Tongue (tissue), 2 donors: ENCODE measurements around the gene C1orf159. TPM values are rescaled to one million over a fixed set of nuclear protein-coding genes. Genes with fewer than 3 reads are reported as not detected.
A peak's percentile ranks its signal among the peaks of the same experiment; 100 is the strongest.
"Not testable (repeated sequence)": the region's sequence is repeated elsewhere in the genome, so short reads cannot be mapped to it uniquely, and the experiment has no call there.

Source experiments
- DNase-seq: peaks from one replicate; pipeline ENCODE4 v3.0.0-alpha.2; 2015
- total RNA-seq: library from RNA; depleted of rRNA; stranded (reverse); fragments of >200 nt; gene quantifications from one replicate; pipeline ENCODE4 v1.2.3, GENCODE V29; 2014

Gene C1orf159
- total RNA-seq, 1 donor from 2014 or later: 3.8 TPM

GRCh38 chr1:1067284-1067859 is 48.5 kb downstream of the C1orf159 start:
- DNase-seq: no peak

DNA sequence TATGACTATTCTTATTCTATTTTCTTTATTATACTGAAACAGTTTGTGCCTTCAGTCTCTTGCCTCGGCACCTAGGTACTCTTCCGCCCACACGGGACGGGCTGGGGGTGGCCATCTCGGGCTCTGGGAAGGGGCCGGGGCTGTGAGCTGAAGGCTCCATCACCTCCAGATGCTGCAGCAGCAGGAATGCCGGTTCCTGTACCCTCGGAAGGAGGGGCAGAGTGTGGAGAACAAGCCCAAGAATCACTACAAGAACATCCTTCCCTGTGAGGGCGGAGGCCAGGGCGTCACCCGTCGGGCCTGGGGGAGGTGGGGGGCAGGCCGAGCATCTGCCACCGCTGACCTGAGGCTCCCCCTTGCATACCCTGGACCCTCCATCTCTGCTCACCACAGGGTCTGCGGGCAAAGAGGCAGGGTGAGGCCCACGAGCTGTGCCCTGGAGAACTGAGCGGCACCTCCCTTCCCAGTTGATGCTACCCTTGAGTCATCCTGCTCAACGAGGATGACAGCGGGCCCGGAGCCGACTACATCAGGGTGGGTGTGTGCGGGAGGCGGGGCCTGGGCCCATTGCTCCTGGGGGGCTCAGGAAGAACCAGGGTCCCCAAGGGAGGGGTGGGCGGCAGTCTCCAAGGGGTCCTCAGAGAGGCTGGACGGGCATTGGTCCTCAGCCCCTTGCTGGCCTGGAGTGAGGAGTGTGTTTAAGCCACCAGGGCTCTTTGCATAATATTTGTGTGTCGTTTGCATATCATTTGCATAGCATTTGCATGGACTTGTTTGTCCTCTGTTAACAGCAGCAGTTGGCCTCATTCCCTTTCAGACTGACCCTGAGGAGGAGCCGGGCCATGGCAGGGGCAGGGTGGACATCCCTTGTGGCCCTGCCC is 49.2 kb downstream of the C1orf159 start:
- no peak for DNase-seq

DNA sequence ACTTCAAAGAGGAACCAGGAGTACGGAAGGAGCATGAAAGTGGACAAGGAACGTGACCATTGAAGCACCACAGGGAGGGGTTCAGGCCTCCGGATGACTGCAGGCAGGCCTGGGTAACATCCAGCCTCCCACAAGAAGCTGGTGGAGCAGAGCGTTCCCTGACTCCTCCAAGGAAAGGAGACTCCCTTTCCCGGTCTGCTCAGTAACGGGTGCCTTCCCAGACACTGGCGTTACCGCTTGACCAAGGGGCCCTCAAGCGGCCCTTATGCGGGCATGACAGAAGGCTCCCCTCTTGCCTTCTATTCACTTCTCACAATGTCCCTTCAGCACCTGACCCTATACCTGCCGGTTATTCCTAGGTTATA is 50.0 kb downstream of the C1orf159 start:
- DNase-seq: not testable (repeated sequence)

- DNase-seq: no peak
Measured at GRCh38 chr1:1065265-1065939, 50.5 kb downstream of the C1orf159 start.

GRCh38 chr1:1063945-1064831 is 51.7 kb downstream of the C1orf159 start:
- peak; percentile 43 for DNase-seq

DNA sequence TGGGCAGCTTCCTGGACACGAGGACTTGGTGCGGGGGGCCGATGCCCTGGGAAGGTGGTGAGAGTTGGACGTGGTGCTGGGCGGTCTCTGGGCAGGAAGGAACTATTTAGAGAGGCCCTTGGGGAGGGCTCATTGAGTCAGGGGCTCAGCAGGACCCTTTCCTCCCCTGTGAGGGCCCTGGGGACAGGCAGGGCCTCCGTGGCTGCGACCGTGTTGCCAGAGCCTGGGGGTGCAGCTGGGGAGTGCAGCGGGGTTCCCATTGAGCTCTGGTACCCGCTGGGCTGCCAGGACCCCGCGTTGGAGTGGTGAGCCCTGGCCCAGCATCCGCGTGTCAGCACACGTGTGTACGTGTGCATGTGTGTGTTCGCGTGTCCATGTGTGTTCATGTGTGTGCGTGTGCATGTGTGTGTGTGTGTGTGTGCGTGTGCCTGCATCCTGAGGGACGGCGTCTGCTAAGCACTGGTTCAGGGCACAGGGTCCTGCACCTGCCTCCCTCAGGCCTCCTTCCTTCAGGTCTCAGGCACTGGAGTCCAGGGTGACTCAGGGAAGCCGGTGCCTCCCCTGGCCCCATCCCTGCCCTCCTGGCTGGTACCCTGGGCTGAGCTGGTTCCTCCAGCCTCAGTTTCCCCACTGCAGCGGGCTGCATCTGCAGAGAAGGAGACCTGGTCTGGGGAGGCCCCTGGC is 52.5 kb downstream of the C1orf159 start:
- no peak for DNase-seq

GRCh38 chr1:1062348-1063163 is 53.3 kb downstream of the C1orf159 start:
- no peak for DNase-seq

GRCh38 chr1:1061682-1062345 is 54.1 kb downstream of the C1orf159 start:
- DNase-seq: peak; percentile 35

DNA sequence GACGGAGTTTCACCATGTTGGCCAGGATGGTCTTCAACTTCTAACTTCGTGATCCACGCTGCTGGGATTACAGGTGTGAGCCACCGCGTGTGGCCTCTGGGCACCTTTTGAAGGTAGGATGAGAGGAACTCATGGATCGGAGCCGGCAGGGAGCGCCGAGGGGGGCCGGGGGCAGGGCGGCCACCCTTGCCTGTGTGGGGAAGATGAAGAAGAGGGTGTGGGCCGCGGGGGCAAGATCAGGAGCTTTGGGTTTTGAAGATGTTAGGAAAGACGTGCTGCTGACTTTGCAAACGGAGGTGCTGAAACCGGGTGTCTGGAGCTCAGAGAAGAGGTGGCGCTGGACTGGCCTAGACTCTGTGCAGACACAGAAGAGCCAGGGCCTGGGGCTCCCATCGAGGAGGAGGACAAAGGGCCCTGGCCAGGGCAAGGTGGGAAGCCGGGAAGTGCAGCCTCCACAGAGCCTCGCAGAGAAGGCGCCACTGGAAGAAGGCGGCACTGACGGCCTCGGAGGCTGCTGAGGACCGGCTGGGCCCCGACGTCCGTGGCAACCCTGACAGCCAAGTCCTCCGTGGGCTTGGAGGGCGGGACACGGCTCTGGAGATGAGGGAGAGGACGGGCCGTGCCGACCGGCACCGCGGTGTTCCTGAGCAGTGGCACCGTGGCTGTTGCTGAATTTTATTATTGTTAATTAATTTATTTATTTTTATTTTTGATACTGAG is 55.4 kb downstream of the C1orf159 start:
- DNase-seq: no peak

- peak; percentile 89 for DNase-seq
Measured at GRCh38 chr1:1059494-1060280, 56.2 kb downstream of the C1orf159 start.

DNA sequence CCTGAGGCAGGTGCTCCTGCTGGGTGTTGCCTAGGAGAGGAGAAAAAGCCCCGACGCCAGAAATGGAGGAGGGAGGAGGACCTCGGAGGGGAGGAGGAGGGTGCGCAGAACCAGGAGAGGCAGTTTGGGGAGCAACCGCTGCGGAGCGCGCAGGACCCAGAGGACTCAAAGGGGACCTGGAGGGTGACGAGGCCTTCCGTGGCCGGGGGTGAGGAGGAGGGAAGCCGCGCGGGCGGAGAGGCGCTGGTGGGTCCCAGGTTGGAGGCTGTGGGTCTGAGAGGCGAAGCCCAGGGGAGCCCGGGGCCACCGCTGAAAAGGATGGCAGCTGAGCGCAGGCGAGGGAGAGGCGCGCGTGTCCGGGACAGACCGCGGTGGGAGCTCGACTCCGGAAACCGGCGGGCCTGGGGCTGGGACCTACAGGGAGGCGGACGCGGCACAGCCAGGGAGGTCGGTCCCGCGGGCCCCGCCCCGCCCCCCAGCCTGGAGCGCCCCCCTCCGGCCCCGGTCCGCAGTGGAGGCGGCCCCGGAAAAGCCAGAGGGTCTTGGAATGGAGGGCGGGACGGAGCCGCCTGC is 56.9 kb downstream of the C1orf159 start:
- DNase-seq: no peak

GRCh38 chr1:1058088-1058905 is 57.6 kb downstream of the C1orf159 start:
- no peak for DNase-seq

DNA sequence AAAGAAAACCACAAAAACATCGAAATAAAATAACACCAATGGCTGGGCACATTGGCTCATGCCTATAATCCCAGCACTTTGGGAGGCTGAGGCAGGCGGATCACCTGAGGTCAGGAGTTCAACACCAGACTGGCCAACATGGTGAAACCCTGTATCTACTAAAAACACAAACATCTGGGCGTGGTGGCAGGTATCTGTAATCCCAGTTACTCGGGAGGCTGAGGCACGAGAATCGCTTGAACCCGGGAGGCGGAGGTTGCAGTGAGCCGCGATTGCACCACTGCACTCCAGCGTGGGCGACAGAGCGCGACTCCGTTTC is 58.2 kb downstream of the C1orf159 start:
- DNase-seq: not testable (repeated sequence)

DNA sequence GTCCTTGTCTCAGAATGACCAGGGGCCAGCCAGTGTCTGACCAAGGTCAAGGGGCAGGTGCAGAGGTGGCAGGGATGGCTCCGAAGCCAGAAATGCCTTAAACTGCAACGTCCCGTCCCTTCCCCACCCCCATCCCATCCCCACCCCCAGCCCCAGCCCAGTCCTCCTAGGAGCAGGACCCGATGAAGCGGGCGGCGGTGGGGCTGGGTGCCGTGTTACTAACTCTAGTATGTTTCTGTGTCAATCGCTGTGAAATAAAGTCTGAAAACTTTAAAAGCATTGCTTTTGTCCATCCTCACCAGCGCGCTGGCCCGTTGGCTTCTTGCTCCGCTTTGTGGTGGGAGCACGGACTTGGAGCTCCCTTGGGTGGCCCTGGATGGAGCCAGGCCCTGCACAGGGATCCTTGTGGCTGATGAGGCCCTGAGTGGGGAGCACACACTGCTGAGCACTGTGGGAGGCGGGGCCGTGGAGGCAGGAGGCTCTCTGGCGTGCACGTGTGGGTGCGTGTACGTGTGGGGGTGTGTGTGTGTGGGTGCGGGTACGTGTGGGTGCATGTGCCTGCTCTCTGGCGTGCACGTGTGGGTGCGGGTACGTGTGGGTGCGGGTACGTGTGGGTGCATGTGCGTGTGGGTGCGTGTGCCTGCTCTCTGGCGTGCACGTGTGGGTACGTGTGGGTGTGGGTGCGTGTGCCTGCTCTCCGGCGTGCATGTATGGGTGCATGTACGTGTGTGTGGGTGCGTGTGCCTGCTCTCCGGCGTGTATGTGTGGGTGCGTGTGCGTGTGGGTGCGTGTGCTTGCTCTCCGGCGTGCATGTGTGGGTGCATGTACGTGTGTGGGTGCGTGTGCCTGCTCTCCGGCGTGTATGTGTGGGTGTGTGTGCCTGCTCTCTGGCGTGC is 59.8 kb downstream of the C1orf159 start:
- no peak for DNase-seq

- DNase-seq: no peak
Measured at GRCh38 chr1:1054971-1055370, 60.9 kb downstream of the C1orf159 start.

GRCh38 chr1:1054099-1054700 is 61.7 kb downstream of the C1orf159 start:
- DNase-seq: no peak
